ENCODE results near the gene C12orf50.
"Not testable (repeated sequence)": the region's sequence is repeated elsewhere in the genome, so short reads cannot be mapped to it uniquely, and the experiment has no call there.

C12orf50 gene, protein sequence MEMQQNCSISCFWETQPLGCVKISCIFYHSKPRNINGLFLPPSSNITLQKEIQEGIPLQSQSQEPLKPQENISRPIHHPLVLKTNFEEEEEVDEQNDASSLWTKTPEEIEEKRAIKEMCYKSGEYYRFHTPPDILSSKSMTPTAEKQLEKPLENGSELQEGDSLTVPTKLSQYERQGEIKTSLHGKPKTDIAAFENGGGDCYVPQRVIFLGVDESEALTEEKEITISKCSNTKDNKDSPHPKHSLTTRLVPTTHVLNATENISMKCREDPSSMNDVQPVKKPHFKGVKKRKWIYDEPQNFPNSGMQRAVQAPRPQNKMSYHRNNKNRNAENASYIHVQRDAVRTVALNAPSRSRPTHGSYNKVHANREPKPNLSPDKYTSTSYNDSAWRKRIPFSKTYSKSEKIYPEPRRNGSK

GRCh38 chr12:88029093-88029665 lies at the start of gene C12orf50:
TSS of gene C12orf50 (minus strand) at chr12:88029401. CDS start at chr12:88026962, 2,439 bp downstream.
- in situ Hi-C loops (cut with HindIII; ENCODE audit: low sequenced_read_pairs): no loop called here

GRCh38 chr12:88067301-88067700 lies 38.1 kb upstream of the C12orf50 start:
- in situ Hi-C loops (cut with HindIII; ENCODE audit: low sequenced_read_pairs): no loop called here

DNA sequence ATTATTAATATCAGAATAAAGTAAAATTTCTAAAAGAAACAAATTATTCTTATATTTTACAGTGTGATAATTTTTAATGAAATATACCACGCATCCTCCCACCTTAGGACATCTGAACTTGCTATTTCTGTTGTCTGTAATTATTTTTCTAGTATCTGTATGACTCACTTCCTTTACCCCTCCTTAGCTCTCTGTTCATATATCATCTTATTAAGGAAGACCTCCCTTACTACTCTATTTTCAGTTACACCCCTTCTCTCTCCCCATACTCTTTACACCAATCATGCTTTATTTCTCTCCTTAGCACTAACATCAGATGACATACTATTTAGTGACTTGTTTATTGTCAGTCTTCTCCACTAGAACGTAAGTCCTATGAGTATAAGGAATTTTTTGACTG lies 34.2 kb upstream of the C12orf50 start:
- in situ Hi-C loops (cut with HindIII; ENCODE audit: low sequenced_read_pairs): no loop called here

- in situ Hi-C loops (cut with HindIII; ENCODE audit: low sequenced_read_pairs): no loop called here
These were observed 33.3 kb upstream of the C12orf50 start for GRCh38 chr12:88062474-88062873.

GRCh38 chr12:88058719-88059077 lies 29.5 kb upstream of the C12orf50 start:
- in situ Hi-C loops (cut with HindIII; ENCODE audit: low sequenced_read_pairs): no loop called here

DNA sequence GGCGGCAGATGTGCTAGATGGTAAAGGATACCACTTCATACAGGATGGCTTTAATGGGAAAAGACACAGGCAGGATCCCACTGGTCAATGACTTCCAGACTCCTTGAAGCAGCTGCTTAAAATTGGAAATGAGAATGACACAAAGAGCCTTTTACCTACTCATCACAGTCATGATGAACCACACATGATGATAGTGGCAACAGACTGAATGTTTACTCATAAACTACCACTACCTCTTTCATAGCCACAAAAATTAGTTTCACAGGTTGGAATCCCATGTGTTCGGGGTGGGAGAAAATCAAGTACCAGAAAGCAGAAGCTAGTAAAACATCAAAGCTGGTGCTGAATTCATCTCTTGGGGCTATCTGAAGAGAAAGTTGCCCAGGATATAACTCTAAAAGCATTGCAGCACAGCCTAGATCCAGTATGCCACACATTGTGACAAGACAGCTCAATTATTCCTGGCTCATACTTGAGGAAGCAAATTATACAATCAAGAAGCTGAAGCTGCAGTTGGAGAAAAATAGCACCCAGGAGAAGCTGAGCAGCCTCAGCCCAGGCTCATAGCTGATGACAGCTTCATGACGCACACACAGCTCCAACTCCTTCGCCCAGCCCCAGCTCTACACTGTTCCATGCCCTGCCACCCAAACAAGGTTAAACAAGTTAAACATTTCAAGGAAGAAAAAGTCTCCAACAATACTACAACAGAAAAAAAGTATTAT lies 29.0 kb upstream of the C12orf50 start:
- in situ Hi-C loops (cut with HindIII; ENCODE audit: low sequenced_read_pairs): no loop called here

- in situ Hi-C loops (cut with HindIII; ENCODE audit: low sequenced_read_pairs): no loop called here
These were observed 27.4 kb upstream of the C12orf50 start for GRCh38 chr12:88056571-88056970.

GRCh38 chr12:88052686-88053085 lies 23.5 kb upstream of the C12orf50 start:
- in situ Hi-C loops (cut with HindIII; ENCODE audit: low sequenced_read_pairs): no loop called here

GRCh38 chr12:88044035-88044434 lies 14.8 kb upstream of the C12orf50 start:
- in situ Hi-C loops (cut with HindIII; ENCODE audit: low sequenced_read_pairs): no loop called here

- in situ Hi-C loops (cut with HindIII; ENCODE audit: low sequenced_read_pairs): no loop called here
These were observed 8.6 kb upstream of the C12orf50 start for GRCh38 chr12:88037770-88038169.

DNA sequence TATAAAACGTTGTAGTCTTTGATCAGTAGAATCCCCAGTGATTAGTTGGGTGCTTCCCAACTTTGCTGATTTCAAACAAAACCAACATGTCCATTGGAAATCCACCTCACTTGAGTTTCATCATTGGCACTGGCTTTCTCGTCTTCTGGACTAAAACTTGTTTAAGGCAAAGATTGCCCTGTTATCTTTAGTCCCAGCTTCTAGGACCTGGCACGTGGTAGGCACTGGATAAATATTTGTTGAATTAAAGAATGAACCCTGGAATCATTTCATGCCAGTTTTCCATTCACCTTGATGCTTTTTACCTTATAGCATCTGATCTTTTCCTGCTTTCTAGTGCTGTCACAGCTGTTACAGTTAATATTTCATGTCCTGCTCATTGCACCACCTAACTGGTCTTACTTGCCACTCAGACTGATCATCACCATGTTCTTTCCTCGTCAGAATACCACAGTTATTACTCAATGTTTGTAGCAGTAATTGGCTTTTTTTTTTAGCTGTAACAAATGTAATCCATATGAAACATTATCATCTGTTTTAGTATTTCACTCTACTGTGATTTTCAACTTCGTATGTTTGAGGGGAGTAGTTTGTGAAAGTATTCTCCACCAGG lies 7.3 kb upstream of the C12orf50 start:
- in situ Hi-C loops (cut with HindIII; ENCODE audit: low sequenced_read_pairs): no loop called here

GRCh38 chr12:88035907-88036289 lies 6.7 kb upstream of the C12orf50 start:
- in situ Hi-C loops (cut with HindIII; ENCODE audit: low sequenced_read_pairs): no loop called here

DNA sequence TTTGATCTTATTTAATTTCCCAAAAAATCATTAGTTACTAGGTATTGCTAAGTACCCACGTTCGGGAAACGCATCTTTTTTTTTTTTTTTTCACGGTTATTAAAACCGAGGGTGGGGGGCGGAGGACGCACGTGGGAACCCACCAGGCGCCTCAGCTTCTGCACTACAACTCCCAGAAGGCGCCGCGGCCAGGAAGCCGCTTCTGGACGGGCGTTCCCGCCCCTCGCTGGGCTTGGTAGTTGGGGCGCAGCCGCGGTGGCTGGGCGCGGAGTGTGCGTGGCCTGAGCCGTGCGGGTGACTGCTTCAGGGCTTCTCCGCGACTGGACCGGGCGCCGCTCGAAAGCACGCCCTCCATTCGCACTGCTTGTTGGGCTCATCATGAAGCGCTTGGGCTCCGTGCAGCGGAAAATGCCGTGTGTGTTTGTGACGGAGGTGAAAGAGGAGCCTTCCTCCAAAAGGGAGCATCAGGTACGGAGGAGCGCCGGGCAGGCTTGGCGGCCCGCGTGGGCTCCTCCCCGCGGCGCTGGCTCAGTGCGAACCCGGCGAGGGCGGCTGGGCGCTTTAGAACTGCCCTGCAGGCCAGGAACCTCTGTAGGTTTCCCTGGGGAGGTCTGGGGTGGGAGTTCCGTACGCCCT lies 6.2 kb upstream of the C12orf50 start:
- in situ Hi-C loops (cut with HindIII; ENCODE audit: low sequenced_read_pairs): no loop called here

GRCh38 chr12:88031161-88031560 lies 2.0 kb upstream of the C12orf50 start:
- in situ Hi-C loops (cut with HindIII; ENCODE audit: low sequenced_read_pairs): not testable (repeated sequence)

GRCh38 chr12:88026196-88026595 lies 3.0 kb downstream of the C12orf50 start:
- in situ Hi-C loops (cut with HindIII; ENCODE audit: low sequenced_read_pairs): no loop called here

DNA sequence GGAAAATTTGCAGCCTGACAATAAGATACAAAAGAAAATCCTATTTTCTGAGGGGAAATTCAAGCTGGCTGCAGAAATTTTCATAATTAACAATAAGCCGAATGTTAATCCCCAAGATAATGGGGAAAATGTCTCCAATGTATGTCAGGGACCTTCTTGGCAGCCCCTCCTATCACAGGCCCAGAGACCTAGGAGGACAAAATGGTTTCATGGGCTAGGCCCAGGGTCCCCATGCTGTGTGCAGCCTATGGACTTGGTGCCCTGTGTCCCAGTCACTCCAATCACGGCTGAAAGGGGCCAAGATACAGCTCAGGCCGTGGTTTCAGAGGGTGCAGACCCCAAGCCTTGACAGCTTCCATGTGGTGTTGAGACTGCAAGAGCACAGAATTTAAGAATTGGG lies 11.2 kb downstream of the C12orf50 start:
- in situ Hi-C loops (cut with HindIII; ENCODE audit: low sequenced_read_pairs): no loop called here

- in situ Hi-C loops (cut with HindIII; ENCODE audit: low sequenced_read_pairs): no loop called here
These were observed 13.4 kb downstream of the C12orf50 start for GRCh38 chr12:88015825-88016224.

GRCh38 chr12:88011755-88012154 lies 17.4 kb downstream of the C12orf50 start:
- in situ Hi-C loops (cut with HindIII; ENCODE audit: low sequenced_read_pairs): no loop called here

DNA sequence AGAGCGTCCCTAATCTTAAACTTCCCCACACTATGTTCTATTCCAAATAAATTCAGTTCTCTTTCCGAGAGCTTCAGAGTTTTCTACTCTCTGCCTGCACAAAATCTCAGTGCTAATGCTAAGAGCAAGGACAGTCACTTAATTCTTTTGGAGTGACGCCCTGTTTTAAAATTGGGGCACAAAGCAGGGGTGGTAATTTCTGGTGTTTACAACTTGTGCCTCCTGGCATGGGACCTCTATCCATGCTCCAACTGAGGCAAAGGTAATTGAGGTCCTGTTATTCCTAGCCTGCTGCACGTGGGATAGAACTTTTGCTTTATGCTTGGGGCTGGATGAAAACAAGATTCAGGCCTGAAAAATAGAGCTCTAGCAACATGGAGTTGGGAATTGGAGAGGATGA lies 22.9 kb downstream of the C12orf50 start:
- in situ Hi-C loops (cut with HindIII; ENCODE audit: low sequenced_read_pairs): no loop called here

DNA sequence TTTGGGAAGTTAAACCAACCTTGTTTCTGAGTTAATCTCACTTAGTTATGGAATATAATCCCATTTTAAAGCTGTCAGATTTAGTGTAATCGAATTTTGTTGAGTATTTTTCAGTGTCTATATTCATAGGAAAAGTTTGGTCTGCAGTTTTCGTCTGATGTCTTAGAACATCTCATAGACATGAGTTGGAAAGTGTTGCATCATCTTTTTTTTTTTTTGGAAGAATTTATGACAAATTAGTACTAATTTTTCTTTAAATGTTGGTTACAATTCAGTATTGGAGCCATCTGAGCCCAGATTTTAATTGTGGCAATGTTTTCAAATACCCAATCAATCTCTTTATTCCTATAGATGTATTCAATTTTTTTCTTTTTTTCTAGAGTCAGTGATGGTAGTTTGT lies 27.9 kb downstream of the C12orf50 start:
- in situ Hi-C loops (cut with HindIII; ENCODE audit: low sequenced_read_pairs): no loop called here

DNA sequence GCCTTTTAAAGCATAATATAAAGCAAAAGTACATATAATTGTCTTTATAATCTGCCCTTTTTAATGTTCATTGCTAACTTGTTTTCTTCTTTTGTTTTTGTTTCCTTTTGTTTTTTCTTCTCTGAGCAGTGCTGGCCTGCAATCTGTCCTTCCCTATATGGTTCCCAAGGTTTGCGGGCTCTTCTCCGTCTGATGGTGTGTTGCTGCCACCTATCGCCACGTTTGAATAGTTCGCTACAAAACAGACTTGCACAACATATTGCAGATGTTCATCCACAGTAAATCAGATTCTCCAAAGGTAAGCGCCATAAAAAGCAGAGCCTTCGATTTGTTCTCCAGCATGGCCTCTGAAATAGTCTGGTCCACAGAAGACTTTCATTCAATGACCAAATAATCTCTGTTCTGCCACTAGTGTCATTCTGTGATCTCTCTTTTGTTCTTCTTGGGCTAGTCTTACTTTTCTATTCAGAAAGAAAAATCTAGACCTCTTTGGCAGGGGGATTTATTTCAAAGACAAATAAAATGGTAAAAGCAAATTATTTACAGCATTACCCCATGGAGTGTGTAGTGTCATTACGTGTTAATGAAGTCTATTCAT lies 33.5 kb downstream of the C12orf50 start:
- in situ Hi-C loops (cut with HindIII; ENCODE audit: low sequenced_read_pairs): no loop called here

Measured in DLD1 (cell line).